ENCODE data around the gene OSBPL1A.

The OSBPL1A gene

GRCh38 chr18:24199372-24199962 lies 198.2 kb downstream of the OSBPL1A start:
- FAIRE-seq (no peak), DNase-seq (ENCODE audit: insufficient read length, low spot score) (no peak)
- TF ChIP-seq CTCF (IDR thresholded peaks at IDR 0.05; ENCODE audit: insufficient read depth, missing control alignments): no peak

GRCh38 chr18:24198461-24198860 lies 199.2 kb downstream of the OSBPL1A start:
- no peak for DNase-seq (ENCODE audit: insufficient read length, low spot score)
- FAIRE-seq: no peak
- TF ChIP-seq CTCF (IDR thresholded peaks at IDR 0.05; ENCODE audit: insufficient read depth, missing control alignments): no peak

- FAIRE-seq (no peak), DNase-seq (ENCODE audit: insufficient read length, low spot score) (no peak)
- TF ChIP-seq CTCF (IDR thresholded peaks at IDR 0.05; ENCODE audit: insufficient read depth, missing control alignments): no peak
Measured at GRCh38 chr18:24197412-24197811, 200.2 kb downstream of the OSBPL1A start.

GRCh38 chr18:24196764-24197163 lies 200.9 kb downstream of the OSBPL1A start:
- no peak for DNase-seq (ENCODE audit: insufficient read length, low spot score)
- TF ChIP-seq CTCF (IDR thresholded peaks at IDR 0.05; ENCODE audit: insufficient read depth, missing control alignments): no peak
- FAIRE-seq: no peak

GRCh38 chr18:24195296-24196053 lies 202.1 kb downstream of the OSBPL1A start:
- FAIRE-seq: no peak
- DNase-seq (ENCODE audit: insufficient read length, low spot score): no peak
- no peak for TF ChIP-seq CTCF (IDR thresholded peaks at IDR 0.05; ENCODE audit: insufficient read depth, missing control alignments)

GRCh38 chr18:24190590-24190989 lies 207.0 kb downstream of the OSBPL1A start:
- no peak for FAIRE-seq
- no peak for DNase-seq (ENCODE audit: insufficient read length, low spot score)
- TF ChIP-seq CTCF (IDR thresholded peaks at IDR 0.05; ENCODE audit: insufficient read depth, missing control alignments): no peak
